ENCODE data around the gene GNL3.
"Not testable (repeated sequence)": the region's sequence is repeated elsewhere in the genome, so short reads cannot be mapped to it uniquely, and the experiment has no call there.

Gene GNL3

GRCh38 chr3:52685709-52686691 lies at the start of gene GNL3, which contains the start of gene PBRM1:
Gene GNL3 (plus strand): TSS chr3:52686032. CDS start chr3:52686093, 61 bp downstream.
Gene PBRM1 (minus strand): TSS chr3:52685913.
- peak; percentile 92 for DNase-seq

- DNase-seq = no peak
Observed at GRCh38 chr3:52636673-52637072, 49.2 kb upstream of the GNL3 start.

- no peak for DNase-seq
Observed at GRCh38 chr3:52645549-52645948, 40.3 kb upstream of the GNL3 start.

GRCh38 chr3:52649461-52650210 lies 36.2 kb upstream of the GNL3 start:
- no peak for DNase-seq

GRCh38 chr3:52650439-52650838 lies 35.4 kb upstream of the GNL3 start:
- no peak for DNase-seq

- DNase-seq = no peak
Observed at GRCh38 chr3:52651592-52651991, 34.2 kb upstream of the GNL3 start.

GRCh38 chr3:52655895-52656294 lies 29.9 kb upstream of the GNL3 start:
- DNase-seq = no peak

GRCh38 chr3:52660046-52660445 lies 25.8 kb upstream of the GNL3 start:
- no peak for DNase-seq

- DNase-seq = no peak
Observed at GRCh38 chr3:52663098-52663497, 22.7 kb upstream of the GNL3 start.

- no peak for DNase-seq
Observed at GRCh38 chr3:52670621-52671521, 15.0 kb upstream of the GNL3 start.

- DNase-seq = no peak
Observed at GRCh38 chr3:52671676-52672075, 14.2 kb upstream of the GNL3 start.

- not testable (repeated sequence) for DNase-seq
Observed at GRCh38 chr3:52676201-52676600, 9.6 kb upstream of the GNL3 start.

- no peak for DNase-seq
Observed at GRCh38 chr3:52678265-52679198, 7.3 kb upstream of the GNL3 start.

GRCh38 chr3:52679199-52679538 lies 6.7 kb upstream of the GNL3 start:
- no peak for DNase-seq

- no peak for DNase-seq
Observed at GRCh38 chr3:52679811-52680210, 6.0 kb upstream of the GNL3 start.

- DNase-seq = no peak
Observed at GRCh38 chr3:52681596-52681995, 4.2 kb upstream of the GNL3 start.

GRCh38 chr3:52682016-52682415 lies 3.8 kb upstream of the GNL3 start:
- no peak for DNase-seq

- DNase-seq = no peak
Observed at GRCh38 chr3:52683611-52684010, 2.2 kb upstream of the GNL3 start.

- DNase-seq = no peak
Observed at GRCh38 chr3:52684184-52684583, 1.6 kb upstream of the GNL3 start.

GRCh38 chr3:52685285-52685708 lies 535 bp upstream of the GNL3 start:
- peak; percentile 79 for DNase-seq

- no peak for DNase-seq
Observed at GRCh38 chr3:52688266-52688665, 2.4 kb downstream of the GNL3 start.

- DNase-seq = no peak
Observed at GRCh38 chr3:52689151-52689550, 3.3 kb downstream of the GNL3 start.

All from activated T-cell treated with anti-CD3 and anti-CD28 coated beads, Interleukin-2, amount 50 U/mL, for 1 hour (primary cell).